Measurements from ENCODE around the gene INTS11.

Gene INTS11

GRCh38 chr1:1345860-1346500, 21.5 kb upstream of the INTS11 start:
- no peak overlapping the region for H2BK15ac ChIP-seq (replicated peaks; ENCODE audit: low read depth)
- no peak for DNase-seq
- WGBS (ENCODE audit: extremely low coverage, insufficient coverage, low lambda C conversion rate) = no CpG with 5 or more reads among the region's 12 CpGs
- no peak overlapping the region for H4K5ac ChIP-seq (ENCODE audit: low read length)
- no peak overlapping the region for H3K56ac ChIP-seq (ENCODE audit: low read length)
- no peak overlapping the region for H3K4me2 ChIP-seq (ENCODE audit: low read length)
- H2BK5ac ChIP-seq (ENCODE audit: low read length) = no peak overlapping the region
- no peak overlapping the region for H4K8ac ChIP-seq (ENCODE audit: low read depth, low read length)
- no peak overlapping the region for H3K23ac ChIP-seq (ENCODE audit: low read length)
- H3K4me1 ChIP-seq (ENCODE audit: control insufficient read depth, low read depth, low read length) = peaks cover 2% of the 10 kb centered on the region
- no peak overlapping the region for H3K9ac ChIP-seq (ENCODE audit: low read length)
- peaks cover 16% of the 10 kb centered on the region for H3K79me2 ChIP-seq (ENCODE audit: control insufficient read depth, insufficient read depth, low read length)
- no peaks in the 10 kb centered on the region for H3K27me3 ChIP-seq (ENCODE audit: insufficient read depth, low read length, poor library complexity)
- H3K36me3 ChIP-seq (ENCODE audit: control insufficient read depth, insufficient read depth, low read length) = peaks cover 4% of the 10 kb centered on the region
- no peak overlapping the region for H2AK5ac ChIP-seq (ENCODE audit: low read length)
- H3K79me1 ChIP-seq (ENCODE audit: low read length) = peaks cover 13% of the 10 kb centered on the region
- no peak overlapping the region for H3K4ac ChIP-seq (ENCODE audit: low read depth, low read length)
- no peak overlapping the region for H3K27ac ChIP-seq (ENCODE audit: low read depth, low read length)
- no peak overlapping the region for H3K18ac ChIP-seq (ENCODE audit: low read length)
- H3K4me3 ChIP-seq (ENCODE audit: low read length) = no peak overlapping the region
- H2BK120ac ChIP-seq (ENCODE audit: low read depth, low read length) = no peak overlapping the region

DNA sequence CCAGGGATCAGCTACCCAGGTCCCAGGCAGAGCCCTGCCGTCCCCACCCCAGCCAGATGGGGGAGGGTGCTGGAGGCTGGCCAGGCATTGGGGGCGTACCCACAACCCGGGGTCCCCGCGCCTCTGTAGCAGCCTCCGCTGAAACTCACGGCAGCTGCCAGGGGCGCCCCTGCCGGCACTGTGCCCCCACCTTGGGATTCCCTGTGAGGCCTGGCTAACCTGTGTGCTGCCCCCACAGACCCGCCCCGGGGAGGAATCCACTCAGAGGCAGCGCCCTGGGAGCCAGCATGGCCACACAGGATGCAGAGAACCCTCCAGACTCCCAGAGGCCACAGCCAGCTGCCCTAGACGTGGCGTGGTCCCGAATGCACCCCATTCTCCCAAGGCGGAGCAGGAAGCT, 20.9 kb upstream of the INTS11 start:
- Histone ChIP-seq H3K27ac (ENCODE audit: low read depth, low read length) (no peak overlapping the region), H4K8ac (ENCODE audit: low read depth, low read length) (no peak overlapping the region)
- no CpG with 5 or more reads among the region's 16 CpGs for WGBS (ENCODE audit: extremely low coverage, insufficient coverage, low lambda C conversion rate)

GRCh38 chr1:1344655-1345361, 20.3 kb upstream of the INTS11 start:
- Histone ChIP-seq H4K8ac (ENCODE audit: low read depth, low read length) (no peak overlapping the region), H3K4me3 (ENCODE audit: low read length) (no peak overlapping the region), H3K4me1 (ENCODE audit: control insufficient read depth, low read depth, low read length) (peaks cover 2% of the 10 kb centered on the region), H3K79me1 (ENCODE audit: low read length) (peaks cover 13% of the 10 kb centered on the region), H3K9ac (ENCODE audit: low read length) (no peak overlapping the region), H3K4ac (ENCODE audit: low read depth, low read length) (no peak overlapping the region), H3K23ac (ENCODE audit: low read length) (no peak overlapping the region), H4K5ac (ENCODE audit: low read length) (no peak overlapping the region), H2BK5ac (ENCODE audit: low read length) (no peak overlapping the region), H2AK5ac (ENCODE audit: low read length) (no peak overlapping the region), H2BK120ac (ENCODE audit: low read depth, low read length) (no peak overlapping the region), H3K27me3 (ENCODE audit: insufficient read depth, low read length, poor library complexity) (no peaks in the 10 kb centered on the region), H3K56ac (ENCODE audit: low read length) (no peak overlapping the region), H3K27ac (ENCODE audit: low read depth, low read length) (no peak overlapping the region), H3K18ac (ENCODE audit: low read length) (no peak overlapping the region), H3K79me2 (ENCODE audit: control insufficient read depth, insufficient read depth, low read length) (peaks cover 16% of the 10 kb centered on the region), H3K4me2 (ENCODE audit: low read length) (no peak overlapping the region), H2BK15ac (replicated peaks; ENCODE audit: low read depth) (no peak overlapping the region), H3K36me3 (ENCODE audit: control insufficient read depth, insufficient read depth, low read length) (peaks cover 7% of the 10 kb centered on the region)
- no CpG with 5 or more reads among the region's 15 CpGs for WGBS (ENCODE audit: extremely low coverage, insufficient coverage, low lambda C conversion rate)
- no peak for DNase-seq

More for the DNA sequence above, 20.9 kb upstream of the INTS11 start:
- Histone ChIP-seq H3K4ac (ENCODE audit: low read depth, low read length) (no peak overlapping the region), H3K36me3 (ENCODE audit: control insufficient read depth, insufficient read depth, low read length) (peaks cover 7% of the 10 kb centered on the region), H4K5ac (ENCODE audit: low read length) (no peak overlapping the region), H2AK5ac (ENCODE audit: low read length) (no peak overlapping the region), H3K9ac (ENCODE audit: low read length) (no peak overlapping the region), H2BK5ac (ENCODE audit: low read length) (no peak overlapping the region), H3K56ac (ENCODE audit: low read length) (no peak overlapping the region), H3K4me1 (ENCODE audit: control insufficient read depth, low read depth, low read length) (peaks cover 2% of the 10 kb centered on the region), H3K23ac (ENCODE audit: low read length) (no peak overlapping the region), H2BK15ac (replicated peaks; ENCODE audit: low read depth) (no peak overlapping the region), H3K79me2 (ENCODE audit: control insufficient read depth, insufficient read depth, low read length) (peaks cover 16% of the 10 kb centered on the region), H3K18ac (ENCODE audit: low read length) (no peak overlapping the region), H3K4me2 (ENCODE audit: low read length) (no peak overlapping the region), H2BK120ac (ENCODE audit: low read depth, low read length) (no peak overlapping the region), H3K27me3 (ENCODE audit: insufficient read depth, low read length, poor library complexity) (no peaks in the 10 kb centered on the region), H3K79me1 (ENCODE audit: low read length) (peaks cover 13% of the 10 kb centered on the region), H3K4me3 (ENCODE audit: low read length) (no peak overlapping the region)
- DNase-seq = no peak

- peaks cover 13% of the 10 kb centered on the region for H3K79me1 ChIP-seq (ENCODE audit: low read length)
- H2BK15ac ChIP-seq (replicated peaks; ENCODE audit: low read depth) = no peak overlapping the region
- no peak overlapping the region for H2AK5ac ChIP-seq (ENCODE audit: low read length)
- no peak overlapping the region for H3K4me2 ChIP-seq (ENCODE audit: low read length)
- H3K18ac ChIP-seq (ENCODE audit: low read length) = no peak overlapping the region
- WGBS (ENCODE audit: extremely low coverage, insufficient coverage, low lambda C conversion rate) = no CpG with 5 or more reads among the region's 24 CpGs
- no peak overlapping the region for H2BK5ac ChIP-seq (ENCODE audit: low read length)
- H3K9ac ChIP-seq (ENCODE audit: low read length) = no peak overlapping the region
- H3K56ac ChIP-seq (ENCODE audit: low read length) = no peak overlapping the region
- H3K36me3 ChIP-seq (ENCODE audit: control insufficient read depth, insufficient read depth, low read length) = peaks cover 7% of the 10 kb centered on the region
- H3K27me3 ChIP-seq (ENCODE audit: insufficient read depth, low read length, poor library complexity) = no peaks in the 10 kb centered on the region
- H3K4me3 ChIP-seq (ENCODE audit: low read length) = no peak overlapping the region
- no peak overlapping the region for H4K8ac ChIP-seq (ENCODE audit: low read depth, low read length)
- H3K4ac ChIP-seq (ENCODE audit: low read depth, low read length) = no peak overlapping the region
- no peak overlapping the region for H3K27ac ChIP-seq (ENCODE audit: low read depth, low read length)
- no peak overlapping the region for H2BK120ac ChIP-seq (ENCODE audit: low read depth, low read length)
- DNase-seq = no peak
- H3K23ac ChIP-seq (ENCODE audit: low read length) = no peak overlapping the region
- H3K79me2 ChIP-seq (ENCODE audit: control insufficient read depth, insufficient read depth, low read length) = peaks cover 16% of the 10 kb centered on the region
- H4K5ac ChIP-seq (ENCODE audit: low read length) = no peak overlapping the region
- peaks cover 2% of the 10 kb centered on the region for H3K4me1 ChIP-seq (ENCODE audit: control insufficient read depth, low read depth, low read length)
These were observed 19.5 kb upstream of the INTS11 start for GRCh38 chr1:1343811-1344421.

- Histone ChIP-seq H2BK5ac (ENCODE audit: low read length) (no peak overlapping the region), H3K18ac (ENCODE audit: low read length) (no peak overlapping the region), H2BK120ac (ENCODE audit: low read depth, low read length) (no peak overlapping the region), H3K56ac (ENCODE audit: low read length) (no peak overlapping the region), H3K36me3 (ENCODE audit: control insufficient read depth, insufficient read depth, low read length) (peaks cover 7% of the 10 kb centered on the region), H3K9ac (ENCODE audit: low read length) (no peak overlapping the region), H2BK15ac (replicated peaks; ENCODE audit: low read depth) (no peak overlapping the region), H3K27ac (ENCODE audit: low read depth, low read length) (no peak overlapping the region), H4K5ac (ENCODE audit: low read length) (no peak overlapping the region), H4K8ac (ENCODE audit: low read depth, low read length) (no peak overlapping the region), H3K4me3 (ENCODE audit: low read length) (no peak overlapping the region), H3K27me3 (ENCODE audit: insufficient read depth, low read length, poor library complexity) (no peaks in the 10 kb centered on the region), H3K79me2 (ENCODE audit: control insufficient read depth, insufficient read depth, low read length) (peaks cover 15% of the 10 kb centered on the region), H2AK5ac (ENCODE audit: low read length) (no peak overlapping the region), H3K4me1 (ENCODE audit: control insufficient read depth, low read depth, low read length) (peaks cover 1% of the 10 kb centered on the region), H3K23ac (ENCODE audit: low read length) (no peak overlapping the region), H3K4ac (ENCODE audit: low read depth, low read length) (no peak overlapping the region), H3K79me1 (ENCODE audit: low read length) (peaks cover 13% of the 10 kb centered on the region), H3K4me2 (ENCODE audit: low read length) (no peak overlapping the region)
- no CpG with 5 or more reads among the region's 18 CpGs for WGBS (ENCODE audit: extremely low coverage, insufficient coverage, low lambda C conversion rate)
- no peak for DNase-seq
These were observed 18.2 kb upstream of the INTS11 start for GRCh38 chr1:1342584-1343115.
